Immature natural killer cell (primary cell): ENCODE data around the gene FBXW4. TPM values are rescaled to one million over a fixed set of nuclear protein-coding genes. Genes with fewer than 3 reads are reported as not detected.
A peak's percentile ranks its signal among the peaks of the same experiment; 100 is the strongest.

Experiments used
- DNase-seq, 3 donors: peaks; one replicate each; pipeline ENCODE4 v3.0.0; 2022; ENCODE audit warnings: mixed read lengths in 1 of 3
- H3K27ac Mint-ChIP-seq, 6 donors: one replicate each; pipeline ENCODE4 v1.8.0; 2020; ENCODE audit warnings: mixed read lengths in 6 of 6, mild to moderate bottlenecking in 5 of 6, inconsistent platforms in 4 of 6, moderate library complexity in 3 of 6
- H3K27me3 Mint-ChIP-seq, 3 donors: one replicate each; pipeline ENCODE4 v1.8.0; 2020 to 2021; ENCODE audit warnings: low read depth in 3 of 3, mild to moderate bottlenecking in 3 of 3, mixed read lengths in 3 of 3, moderate library complexity in 3 of 3, inconsistent platforms in 1 of 3
- H3K36me3 Mint-ChIP-seq, 3 donors: one replicate each; pipeline ENCODE4 v1.8.0; 2020; ENCODE audit warnings: mixed read lengths in 3 of 3, inconsistent platforms in 2 of 3, mild to moderate bottlenecking in 2 of 3
- H3K4me1 Mint-ChIP-seq, 2 donors: one replicate each; pipeline ENCODE4 v1.8.0; 2020; ENCODE audit warnings: inconsistent platforms in 2 of 2, mild to moderate bottlenecking in 2 of 2, mixed read lengths in 2 of 2, moderate library complexity in 1 of 2
- H3K4me3 Mint-ChIP-seq, 5 donors: one replicate each; pipeline ENCODE4 v1.8.0; 2020; ENCODE audit warnings: mild to moderate bottlenecking in 5 of 5, mixed read lengths in 5 of 5, inconsistent platforms in 3 of 5, moderate library complexity in 3 of 5
- H3K9me3 Mint-ChIP-seq, 6 donors: one replicate each; pipeline ENCODE4 v1.8.0; 2020; ENCODE audit warnings: mild to moderate bottlenecking in 6 of 6, mixed read lengths in 6 of 6, inconsistent platforms in 4 of 6, moderate library complexity in 3 of 6
- polyA plus RNA-seq, 3 donors: library from polyadenylated mRNA; unstranded; fragments of 300-500 nt; fragmentation: Illumina TruSeq; gene quantifications; one replicate each; pipeline ENCODE4 v1.2.3, GENCODE V29; 2021

The FBXW4 gene
- polyA plus RNA-seq, 3 donors from 2014 or later: 3.8 to 9.7 (median 6.1) TPM

DNA sequence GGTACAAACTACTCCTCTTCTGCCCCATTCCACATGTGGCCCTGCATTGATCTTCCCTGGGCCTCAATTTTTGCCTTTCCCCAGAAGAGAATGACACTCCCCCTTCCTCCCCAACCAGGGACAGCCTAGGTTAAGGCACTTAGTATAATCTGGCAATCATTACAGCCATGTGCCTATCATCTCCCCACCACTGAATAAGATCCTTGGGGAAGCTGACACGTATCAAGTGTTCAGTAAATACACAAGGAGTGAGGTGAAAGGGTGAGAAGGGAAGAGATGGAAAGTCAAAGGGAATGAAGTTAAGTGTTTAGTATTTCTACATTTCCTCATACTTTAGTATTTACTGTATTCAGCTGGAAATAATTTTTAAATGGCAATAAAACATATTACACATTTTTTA lies 31.9 kb downstream of the FBXW4 start:
- no peak for DNase-seq
- Mint-ChIP-seq H3K9me3 (no peaks in the 10 kb centered on the region), H3K36me3 (peaks cover 12 to 29% (median 16%) of the 10 kb centered on the region in 3 donors), H3K4me3 (no peak overlapping the region), H3K27me3 (peaks cover 0 to 1% (median 0%) of the 10 kb centered on the region in 3 donors), H3K4me1 (peaks cover 0 to 11% of the 10 kb centered on the region in 2 donors), H3K27ac (no peak overlapping the region)

DNA sequence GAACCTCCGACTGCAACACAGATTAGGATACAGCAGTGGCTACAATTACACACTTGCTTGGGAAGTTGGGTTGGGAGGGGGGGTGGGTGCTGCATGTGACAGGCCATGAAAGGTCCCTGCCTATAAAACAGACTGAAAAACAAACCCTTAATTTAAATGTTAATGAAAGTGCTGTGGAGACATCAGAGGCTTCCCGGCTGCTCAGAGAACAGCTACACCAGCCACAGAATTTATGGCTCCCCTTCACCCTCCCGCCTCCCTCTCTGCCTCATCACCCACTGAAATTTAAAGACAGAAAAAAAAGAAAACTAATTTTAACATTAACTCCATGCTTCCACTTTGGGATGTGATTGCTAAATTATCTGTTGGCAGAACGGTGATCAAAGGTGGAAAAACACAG lies 34.7 kb downstream of the FBXW4 start:
- H3K27me3 Mint-ChIP-seq: no peaks in the 10 kb centered on the region

DNA sequence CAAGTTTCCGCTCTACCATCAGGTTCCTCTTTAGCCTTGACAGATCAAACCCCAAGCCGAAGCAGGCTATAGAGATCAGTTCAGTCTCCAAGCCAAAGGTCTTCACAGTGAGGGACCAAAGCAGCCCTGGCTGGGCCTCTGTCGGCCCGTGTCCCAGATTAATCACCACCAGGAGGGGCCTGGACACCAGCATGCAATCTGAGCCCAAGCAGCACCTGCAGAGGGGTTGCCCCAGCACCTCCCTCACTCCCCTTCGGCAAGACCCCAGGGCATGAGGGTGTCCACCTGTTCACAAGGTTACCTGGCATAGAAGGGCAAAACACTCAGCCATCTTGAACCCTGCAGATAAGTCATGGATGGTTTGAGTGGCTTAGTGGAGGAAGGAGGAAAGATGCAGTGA lies 36.0 kb downstream of the FBXW4 start:
- peaks cover 12 to 36% (median 31%) of the 10 kb centered on the region in 3 donors for H3K36me3 Mint-ChIP-seq
- H3K4me3 Mint-ChIP-seq: no peak overlapping the region
- H3K27me3 Mint-ChIP-seq: no peaks in the 10 kb centered on the region
- DNase-seq: no peak
- no peaks in the 10 kb centered on the region for H3K9me3 Mint-ChIP-seq
- peak overlapping the region in 2 of 6 donors; percentile 45 to 53 for H3K27ac Mint-ChIP-seq
- H3K4me1 Mint-ChIP-seq: peaks cover 0 to 15% of the 10 kb centered on the region in 2 donors

More for the DNA sequence above, 34.7 kb downstream of the FBXW4 start:
- H3K27ac Mint-ChIP-seq: peak overlapping the region in 1 of 6 donors; percentile 46
- H3K4me3 Mint-ChIP-seq: no peak overlapping the region
- H3K4me1 Mint-ChIP-seq: peaks cover 0 to 20% of the 10 kb centered on the region in 2 donors
- H3K36me3 Mint-ChIP-seq: peaks cover 12 to 36% (median 29%) of the 10 kb centered on the region in 3 donors
- DNase-seq: no peak
- no peaks in the 10 kb centered on the region for H3K9me3 Mint-ChIP-seq

DNA sequence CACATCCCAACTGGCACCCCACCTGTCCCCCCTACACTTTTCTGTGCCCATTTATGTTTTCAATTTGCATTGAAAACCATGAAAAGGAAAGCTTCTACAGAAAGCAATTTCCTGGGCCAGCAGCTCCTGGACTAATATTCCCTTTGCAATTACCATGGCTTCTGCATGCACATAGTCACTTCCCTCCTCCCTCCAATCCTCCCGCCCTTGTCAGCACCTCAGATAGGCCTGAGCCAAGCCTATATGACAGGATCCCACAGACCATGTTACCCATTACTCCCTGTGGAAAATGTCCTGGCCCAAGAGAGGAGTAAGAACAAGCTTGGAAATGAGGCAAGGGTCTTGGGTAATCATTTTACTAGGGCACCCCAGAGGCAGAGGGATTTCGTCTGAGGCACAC lies 38.1 kb downstream of the FBXW4 start:
- no peaks in the 10 kb centered on the region for H3K27me3 Mint-ChIP-seq
- H3K9me3 Mint-ChIP-seq: no peaks in the 10 kb centered on the region
- DNase-seq: no peak
- H3K27ac Mint-ChIP-seq: peak overlapping the region in 1 of 6 donors; percentile 32
- H3K4me1 Mint-ChIP-seq: peaks cover 0 to 15% of the 10 kb centered on the region in 2 donors
- peaks cover 8 to 33% (median 26%) of the 10 kb centered on the region in 3 donors for H3K36me3 Mint-ChIP-seq
- no peak overlapping the region for H3K4me3 Mint-ChIP-seq

DNA sequence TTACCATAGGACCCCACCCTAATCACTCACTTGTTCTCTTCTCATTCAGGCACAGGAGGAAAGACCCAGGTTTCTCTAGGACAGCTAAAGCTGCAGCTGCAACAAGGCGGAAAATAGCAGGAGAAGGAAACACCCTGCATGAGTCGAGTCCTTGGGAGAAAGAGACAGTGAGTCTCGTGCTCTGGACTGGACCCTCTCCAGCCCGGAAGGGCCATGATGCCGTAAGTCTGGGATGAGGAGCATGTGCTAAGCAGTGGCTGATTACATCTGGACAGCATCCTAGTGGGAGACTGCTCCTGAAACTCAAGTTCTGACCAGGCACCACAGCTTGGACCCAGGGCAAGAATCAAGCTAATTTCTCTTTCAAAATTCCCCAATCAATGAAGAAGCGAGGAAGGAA lies 39.4 kb downstream of the FBXW4 start:
- Mint-ChIP-seq H3K27me3 (no peaks in the 10 kb centered on the region), H3K4me1 (peaks cover under 1 to 15% of the 10 kb centered on the region in 2 donors), H3K36me3 (peaks cover 6 to 31% (median 22%) of the 10 kb centered on the region in 3 donors), H3K27ac (peak overlapping the region in 1 of 6 donors; percentile 70), H3K4me3 (no peak overlapping the region), H3K9me3 (no peaks in the 10 kb centered on the region)
- DNase-seq: no peak

DNA sequence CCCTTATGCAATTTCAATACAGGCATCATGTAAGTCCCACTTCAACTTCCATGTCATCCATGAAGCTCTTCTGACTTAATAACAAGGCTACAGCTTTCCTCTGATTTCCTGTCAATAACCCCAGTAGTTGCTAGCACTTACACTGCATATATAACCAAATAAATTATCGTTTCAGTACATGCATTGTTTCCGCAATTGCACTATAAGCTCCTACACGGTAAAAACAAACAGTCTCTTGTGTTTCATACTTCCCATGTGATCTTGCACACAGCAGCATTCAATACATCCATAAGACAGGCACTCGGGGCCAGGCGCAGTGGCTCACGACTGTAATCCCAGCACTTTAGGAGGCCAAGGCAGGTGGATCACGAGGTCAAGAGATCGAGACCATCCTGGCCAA lies 41.4 kb downstream of the FBXW4 start:
- Mint-ChIP-seq H3K36me3 (peaks cover 2 to 24% (median 21%) of the 10 kb centered on the region in 3 donors), H3K27me3 (no peaks in the 10 kb centered on the region), H3K9me3 (no peaks in the 10 kb centered on the region), H3K27ac (no peak overlapping the region), H3K4me3 (no peak overlapping the region), H3K4me1 (peaks cover 2 to 26% of the 10 kb centered on the region in 2 donors)
- DNase-seq: no peak

DNA sequence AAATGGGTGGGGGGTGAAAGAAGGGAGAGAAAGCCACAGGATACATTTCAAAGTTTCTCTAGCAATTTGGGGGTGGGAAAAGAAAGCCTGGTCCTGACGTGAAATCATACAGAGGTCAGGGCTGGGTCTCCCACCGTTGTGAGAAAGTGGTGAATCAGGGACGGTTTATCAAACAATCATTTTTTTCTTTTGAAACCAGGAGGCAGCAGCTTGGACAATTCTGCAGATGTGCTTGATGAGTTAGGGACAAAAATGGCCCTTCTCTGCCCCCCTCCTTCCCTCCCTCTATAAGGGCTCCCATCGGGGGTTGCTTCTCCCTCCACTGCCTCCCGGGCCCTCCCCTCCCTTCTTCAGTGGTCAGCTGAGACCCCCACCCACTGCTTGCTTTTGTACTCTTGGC lies 43.6 kb downstream of the FBXW4 start:
- H3K4me1 Mint-ChIP-seq: peaks cover 2 to 22% of the 10 kb centered on the region in 2 donors
- H3K4me3 Mint-ChIP-seq: no peak overlapping the region
- DNase-seq: no peak
- peaks cover 0 to 21% (median 9%) of the 10 kb centered on the region in 3 donors for H3K36me3 Mint-ChIP-seq
- no peak overlapping the region for H3K27ac Mint-ChIP-seq
- no peaks in the 10 kb centered on the region for H3K9me3 Mint-ChIP-seq
- no peaks in the 10 kb centered on the region for H3K27me3 Mint-ChIP-seq

DNA sequence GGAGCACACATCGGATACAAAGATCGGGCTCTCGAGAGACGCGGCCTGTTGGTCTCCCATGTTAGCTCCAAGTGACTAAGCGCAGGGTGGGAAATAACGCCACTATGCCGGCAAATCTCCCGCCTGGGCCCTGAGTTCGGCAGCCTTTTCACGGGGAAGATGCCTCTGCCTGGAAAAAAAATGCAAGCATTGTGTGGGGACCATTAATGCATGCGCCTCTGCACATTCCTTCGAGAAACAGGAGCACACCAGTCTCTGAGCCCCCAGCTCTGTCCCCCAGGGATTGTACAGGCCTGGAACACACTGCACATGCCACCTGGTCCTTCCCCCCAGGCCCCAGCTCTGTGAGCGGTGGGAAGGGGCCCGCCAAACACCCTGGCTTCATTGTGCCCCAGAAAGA lies 44.1 kb downstream of the FBXW4 start:
- Mint-ChIP-seq H3K27ac (no peak overlapping the region), H3K4me1 (peaks cover 2 to 22% of the 10 kb centered on the region in 2 donors), H3K27me3 (no peaks in the 10 kb centered on the region), H3K4me3 (no peak overlapping the region), H3K9me3 (no peaks in the 10 kb centered on the region), H3K36me3 (peaks cover 0 to 16% (median 4%) of the 10 kb centered on the region in 3 donors)
- DNase-seq: no peak

DNA sequence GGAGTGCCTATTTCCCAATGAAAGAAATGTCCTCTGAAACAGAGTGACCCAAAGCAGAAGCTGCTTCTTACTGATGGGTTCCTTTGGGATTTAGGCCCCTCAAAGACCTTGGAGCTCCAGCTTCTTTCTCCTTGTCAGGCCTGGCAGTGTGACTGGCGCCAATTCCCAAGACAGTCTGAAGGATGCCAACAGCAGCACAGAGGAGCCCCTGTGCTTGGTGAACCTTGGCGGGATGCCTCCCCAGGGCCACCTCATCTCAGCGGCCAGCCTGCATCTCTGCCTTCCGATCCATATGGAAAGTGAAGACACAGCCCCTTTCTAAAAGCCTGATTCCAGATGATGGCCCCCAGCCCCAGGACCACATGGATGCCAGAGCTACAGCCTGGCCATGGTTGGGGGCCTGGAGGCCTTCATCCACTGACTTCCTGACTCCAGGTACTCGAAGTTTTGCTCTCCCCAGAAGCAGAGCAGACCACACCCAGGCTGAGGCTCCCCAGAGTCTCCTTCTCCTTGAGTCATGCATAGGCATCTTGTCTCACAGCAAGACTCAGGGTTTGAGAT lies 45.4 kb downstream of the FBXW4 start:
- Mint-ChIP-seq H3K4me1 (peaks cover 6 to 30% of the 10 kb centered on the region in 2 donors), H3K36me3 (peaks cover 0 to 8% (median 0%) of the 10 kb centered on the region in 3 donors), H3K4me3 (no peak overlapping the region), H3K9me3 (no peaks in the 10 kb centered on the region), H3K27ac (peak overlapping the region in 1 of 6 donors; percentile 31), H3K27me3 (no peaks in the 10 kb centered on the region)
- DNase-seq: no peak

DNA sequence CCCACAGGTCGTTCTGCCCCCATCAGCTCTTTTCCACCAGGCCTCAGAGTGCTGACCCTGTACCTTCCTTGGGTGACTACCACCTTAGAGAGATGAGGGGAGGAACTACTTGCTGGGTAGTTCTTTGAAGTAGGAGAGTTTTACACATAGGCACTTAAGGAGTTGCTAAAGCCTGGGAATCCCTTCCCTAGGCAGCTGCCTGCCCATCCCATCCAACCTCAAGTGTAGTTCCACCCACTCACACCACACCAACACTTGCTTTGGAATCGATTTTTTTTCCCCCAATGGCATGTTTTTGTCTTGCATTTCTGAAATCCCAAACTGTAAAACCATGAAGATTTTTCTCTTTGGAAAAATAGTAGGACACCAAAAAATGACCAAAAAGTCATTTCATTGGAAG lies 47.7 kb downstream of the FBXW4 start:
- peak overlapping the region in 1 of 6 donors; percentile 19 for H3K27ac Mint-ChIP-seq
- H3K4me1 Mint-ChIP-seq: peaks cover 15 to 39% of the 10 kb centered on the region in 2 donors
- H3K4me3 Mint-ChIP-seq: no peak overlapping the region
- no peaks in the 10 kb centered on the region for H3K27me3 Mint-ChIP-seq
- DNase-seq: no peak
- peaks cover 0 to 8% (median 0%) of the 10 kb centered on the region in 3 donors for H3K36me3 Mint-ChIP-seq
- no peaks in the 10 kb centered on the region for H3K9me3 Mint-ChIP-seq

DNA sequence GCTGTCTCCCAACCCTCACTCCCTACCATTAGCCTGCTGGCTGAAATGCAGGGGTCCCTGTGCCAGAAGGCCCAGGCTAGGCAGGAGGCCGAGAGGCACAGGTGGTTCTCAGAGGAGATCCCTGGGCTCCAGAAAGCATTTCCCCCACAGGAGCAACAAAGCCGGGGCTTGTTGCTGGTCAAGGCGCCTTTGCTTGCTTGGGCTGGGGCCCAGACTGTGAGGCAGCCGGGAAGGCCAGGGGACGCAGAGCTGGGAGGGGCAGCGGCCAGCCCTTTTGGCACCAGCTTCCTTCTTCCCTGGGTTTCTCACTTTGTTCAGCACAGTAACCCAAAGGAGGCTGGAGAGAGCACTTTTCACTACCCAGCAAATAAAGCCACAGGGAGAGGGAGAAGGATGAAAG lies 48.6 kb downstream of the FBXW4 start:
- no peak for DNase-seq
- Mint-ChIP-seq H3K4me3 (no peak overlapping the region), H3K36me3 (peaks cover 0 to 8% (median 0%) of the 10 kb centered on the region in 3 donors), H3K4me1 (peaks cover 18 to 44% of the 10 kb centered on the region in 2 donors), H3K9me3 (no peaks in the 10 kb centered on the region), H3K27ac (peak overlapping the region in 1 of 6 donors; percentile 46), H3K27me3 (no peaks in the 10 kb centered on the region)

DNA sequence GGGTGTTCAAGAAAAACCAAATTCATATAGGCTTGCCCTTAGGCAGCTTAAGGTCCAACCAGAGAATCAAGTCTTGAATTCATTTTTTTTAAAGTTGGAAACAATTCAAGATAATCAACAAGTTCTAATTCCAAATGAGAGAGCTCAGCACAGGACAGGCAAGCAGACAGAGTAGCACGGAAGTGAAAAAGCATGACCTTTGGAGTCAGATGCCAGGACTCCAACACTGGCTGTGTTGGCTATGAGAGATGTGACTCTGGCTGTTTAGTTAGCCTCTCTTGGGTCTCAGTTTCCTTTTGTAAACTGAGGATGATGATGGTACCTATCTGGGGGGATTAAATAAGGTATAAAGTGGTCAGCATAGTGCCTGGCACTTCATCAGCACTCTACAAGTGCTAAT lies 49.3 kb downstream of the FBXW4 start:
- Mint-ChIP-seq H3K27me3 (no peaks in the 10 kb centered on the region), H3K4me3 (no peak overlapping the region), H3K36me3 (peaks cover 0 to 8% (median 0%) of the 10 kb centered on the region in 3 donors), H3K4me1 (peaks cover 19 to 46% of the 10 kb centered on the region in 2 donors), H3K9me3 (no peaks in the 10 kb centered on the region), H3K27ac (peak overlapping the region in 3 of 6 donors; percentile 3 to 30 (median 27))
- DNase-seq: no peak

DNA sequence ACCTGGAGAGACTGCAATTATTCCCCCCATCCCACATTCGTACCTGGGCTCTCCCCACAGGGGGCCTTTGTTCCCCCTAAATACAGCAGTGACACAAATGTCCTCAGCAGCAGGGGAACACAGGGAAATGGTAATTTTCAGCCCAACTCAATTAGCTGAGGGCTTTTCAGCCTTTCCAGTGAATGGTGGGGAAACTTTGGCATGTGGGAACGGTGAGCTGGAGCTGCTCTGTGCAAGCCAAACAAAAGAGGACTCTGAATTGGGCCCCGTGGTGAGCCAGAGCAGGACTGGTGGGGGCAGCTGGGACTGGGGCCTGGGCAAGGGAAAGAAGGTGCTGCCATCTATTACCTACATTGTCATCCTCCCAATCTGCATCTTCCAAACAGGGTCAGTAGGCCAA lies 51.0 kb downstream of the FBXW4 start:
- peak overlapping the region in 4 of 6 donors; percentile 14 to 50 (median 30) for H3K27ac Mint-ChIP-seq
- H3K4me1 Mint-ChIP-seq: peaks cover 21 to 37% of the 10 kb centered on the region in 2 donors
- H3K36me3 Mint-ChIP-seq: peaks cover 0 to 5% (median 0%) of the 10 kb centered on the region in 3 donors
- no peak for DNase-seq
- no peaks in the 10 kb centered on the region for H3K27me3 Mint-ChIP-seq
- H3K4me3 Mint-ChIP-seq: no peak overlapping the region
- no peaks in the 10 kb centered on the region for H3K9me3 Mint-ChIP-seq

DNA sequence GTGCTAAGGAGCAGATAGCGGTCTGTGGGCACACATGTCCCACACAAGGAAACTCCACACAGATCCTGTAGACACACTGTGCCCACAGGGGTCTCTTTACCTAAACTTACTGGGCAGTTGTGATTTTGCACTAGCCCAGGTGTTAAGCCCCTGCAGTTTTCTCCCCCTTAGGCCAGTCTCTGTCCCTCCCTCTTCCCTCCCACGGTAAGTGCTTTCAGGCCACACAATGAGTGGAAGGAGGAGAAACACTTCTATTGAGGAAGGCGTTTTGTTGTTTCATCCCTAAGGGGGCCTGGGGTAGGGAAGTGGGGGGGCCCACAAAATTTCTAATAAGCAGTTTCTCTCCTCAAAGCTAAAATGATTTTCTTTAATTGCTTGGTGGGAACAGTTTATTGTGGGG lies 51.4 kb downstream of the FBXW4 start:
- peaks cover 0 to 5% (median 0%) of the 10 kb centered on the region in 3 donors for H3K36me3 Mint-ChIP-seq
- H3K27ac Mint-ChIP-seq: no peak overlapping the region
- H3K4me3 Mint-ChIP-seq: no peak overlapping the region
- DNase-seq: no peak
- H3K27me3 Mint-ChIP-seq: no peaks in the 10 kb centered on the region
- H3K9me3 Mint-ChIP-seq: no peaks in the 10 kb centered on the region
- peaks cover 21 to 35% of the 10 kb centered on the region in 2 donors for H3K4me1 Mint-ChIP-seq
